ENCODE data around the gene TTC39A.
A peak's percentile ranks its signal among the peaks of the same experiment; 100 is the strongest.

TTC39A gene

GRCh38 chr1:51348147-51348527 lies 17.8 kb upstream of the TTC39A start:
- peaks cover 16% of the 10 kb centered on the region for H3K27me3 ChIP-seq (ENCODE audit: control insufficient read depth, insufficient read depth, low read length)
- no peak overlapping the region for H3K27ac ChIP-seq (ENCODE audit: low read depth, low read length)
- no peaks in the 10 kb centered on the region for H3K36me3 ChIP-seq (ENCODE audit: control insufficient read depth, insufficient read depth, low read length)
- no peak overlapping the region for H3K4me3 ChIP-seq (ENCODE audit: low read depth, low read length)
- no peaks in the 10 kb centered on the region for H3K9me3 ChIP-seq (ENCODE audit: control insufficient read depth, insufficient read depth, low read length)
- H3K9ac ChIP-seq (ENCODE audit: low read depth, low read length) = no peak overlapping the region
- no peaks in the 10 kb centered on the region; the same call in 1 of the 2 replicates for H3K4me1 ChIP-seq (ENCODE audit: control insufficient read depth, insufficient read depth, low read length)

- Histone ChIP-seq H3K4me3 (ENCODE audit: low read depth, low read length) (no peak overlapping the region), H3K9me3 (ENCODE audit: control insufficient read depth, insufficient read depth, low read length) (no peaks in the 10 kb centered on the region), H3K27me3 (ENCODE audit: control insufficient read depth, insufficient read depth, low read length) (peaks cover 16% of the 10 kb centered on the region), H3K4me1 (ENCODE audit: control insufficient read depth, insufficient read depth, low read length) (no peaks in the 10 kb centered on the region; the same call in 1 of the 2 replicates), H3K27ac (ENCODE audit: low read depth, low read length) (no peak overlapping the region), H3K9ac (ENCODE audit: low read depth, low read length) (no peak overlapping the region), H3K36me3 (ENCODE audit: control insufficient read depth, insufficient read depth, low read length) (no peaks in the 10 kb centered on the region)
Measured at GRCh38 chr1:51347398-51348146, 17.2 kb upstream of the TTC39A start.

- Histone ChIP-seq H3K36me3 (ENCODE audit: control insufficient read depth, insufficient read depth, low read length) (no peaks in the 10 kb centered on the region), H3K27ac (ENCODE audit: low read depth, low read length) (no peak overlapping the region), H3K4me3 (ENCODE audit: low read depth, low read length) (no peak overlapping the region), H3K4me1 (ENCODE audit: control insufficient read depth, insufficient read depth, low read length) (no peaks in the 10 kb centered on the region; the same call in 1 of the 2 replicates), H3K27me3 (ENCODE audit: control insufficient read depth, insufficient read depth, low read length) (peaks cover 16% of the 10 kb centered on the region), H3K9ac (ENCODE audit: low read depth, low read length) (no peak overlapping the region), H3K9me3 (ENCODE audit: control insufficient read depth, insufficient read depth, low read length) (no peaks in the 10 kb centered on the region)
Measured at GRCh38 chr1:51346086-51346942, 16.0 kb upstream of the TTC39A start.

- no peak overlapping the region for H3K27ac ChIP-seq (ENCODE audit: low read depth, low read length)
- no peaks in the 10 kb centered on the region for H3K36me3 ChIP-seq (ENCODE audit: control insufficient read depth, insufficient read depth, low read length)
- H3K4me3 ChIP-seq (ENCODE audit: low read depth, low read length) = peak overlapping the region; percentile 66; the same call in 1 of the 2 replicates
- H3K27me3 ChIP-seq (ENCODE audit: control insufficient read depth, insufficient read depth, low read length) = peaks cover 16% of the 10 kb centered on the region
- no peaks in the 10 kb centered on the region; the same call in 1 of the 2 replicates for H3K4me1 ChIP-seq (ENCODE audit: control insufficient read depth, insufficient read depth, low read length)
- no peaks in the 10 kb centered on the region for H3K9me3 ChIP-seq (ENCODE audit: control insufficient read depth, insufficient read depth, low read length)
- no peak overlapping the region for H3K9ac ChIP-seq (ENCODE audit: low read depth, low read length)
Measured at GRCh38 chr1:51345300-51345687, 14.9 kb upstream of the TTC39A start.

GRCh38 chr1:51344602-51345299 lies 14.4 kb upstream of the TTC39A start:
- no peak overlapping the region for H3K27ac ChIP-seq (ENCODE audit: low read depth, low read length)
- no peaks in the 10 kb centered on the region for H3K36me3 ChIP-seq (ENCODE audit: control insufficient read depth, insufficient read depth, low read length)
- H3K9me3 ChIP-seq (ENCODE audit: control insufficient read depth, insufficient read depth, low read length) = no peaks in the 10 kb centered on the region
- H3K27me3 ChIP-seq (ENCODE audit: control insufficient read depth, insufficient read depth, low read length) = peaks cover 16% of the 10 kb centered on the region
- peak overlapping the region; percentile 26; the same call in 1 of the 2 replicates for H3K9ac ChIP-seq (ENCODE audit: low read depth, low read length)
- no peaks in the 10 kb centered on the region; the same call in 1 of the 2 replicates for H3K4me1 ChIP-seq (ENCODE audit: control insufficient read depth, insufficient read depth, low read length)
- H3K4me3 ChIP-seq (ENCODE audit: low read depth, low read length) = peak overlapping the region; percentile 66

GRCh38 chr1:51344276-51344601 lies 13.9 kb upstream of the TTC39A start:
- Histone ChIP-seq H3K4me1 (ENCODE audit: control insufficient read depth, insufficient read depth, low read length) (no peaks in the 10 kb centered on the region; the same call in 1 of the 2 replicates), H3K27me3 (ENCODE audit: control insufficient read depth, insufficient read depth, low read length) (peaks cover 16% of the 10 kb centered on the region), H3K9ac (ENCODE audit: low read depth, low read length) (no peak overlapping the region; the same call in 1 of the 2 replicates), H3K9me3 (ENCODE audit: control insufficient read depth, insufficient read depth, low read length) (no peaks in the 10 kb centered on the region), H3K4me3 (ENCODE audit: low read depth, low read length) (peak overlapping the region; percentile 66), H3K27ac (ENCODE audit: low read depth, low read length) (no peak overlapping the region), H3K36me3 (ENCODE audit: control insufficient read depth, insufficient read depth, low read length) (no peaks in the 10 kb centered on the region)

- no peaks in the 10 kb centered on the region for H3K9me3 ChIP-seq (ENCODE audit: control insufficient read depth, insufficient read depth, low read length)
- H3K4me1 ChIP-seq (ENCODE audit: control insufficient read depth, insufficient read depth, low read length) = no peaks in the 10 kb centered on the region; the same call in 1 of the 2 replicates
- H3K36me3 ChIP-seq (ENCODE audit: control insufficient read depth, insufficient read depth, low read length) = no peaks in the 10 kb centered on the region
- H3K4me3 ChIP-seq (ENCODE audit: low read depth, low read length) = no peak overlapping the region
- no peak overlapping the region for H3K9ac ChIP-seq (ENCODE audit: low read depth, low read length)
- H3K27me3 ChIP-seq (ENCODE audit: control insufficient read depth, insufficient read depth, low read length) = peaks cover 16% of the 10 kb centered on the region
- H3K27ac ChIP-seq (ENCODE audit: low read depth, low read length) = no peak overlapping the region
Measured at GRCh38 chr1:51343624-51344023, 13.3 kb upstream of the TTC39A start.

GRCh38 chr1:51342591-51343206 lies 12.3 kb upstream of the TTC39A start:
- Histone ChIP-seq H3K4me3 (ENCODE audit: low read depth, low read length) (no peak overlapping the region), H3K9ac (ENCODE audit: low read depth, low read length) (no peak overlapping the region), H3K9me3 (ENCODE audit: control insufficient read depth, insufficient read depth, low read length) (no peaks in the 10 kb centered on the region), H3K27me3 (ENCODE audit: control insufficient read depth, insufficient read depth, low read length) (peaks cover 16% of the 10 kb centered on the region), H3K4me1 (ENCODE audit: control insufficient read depth, insufficient read depth, low read length) (no peaks in the 10 kb centered on the region; the same call in 1 of the 2 replicates), H3K36me3 (ENCODE audit: control insufficient read depth, insufficient read depth, low read length) (no peaks in the 10 kb centered on the region), H3K27ac (ENCODE audit: low read depth, low read length) (no peak overlapping the region)

GRCh38 chr1:51341876-51342496 lies 11.6 kb upstream of the TTC39A start:
- Histone ChIP-seq H3K4me3 (ENCODE audit: low read depth, low read length) (no peak overlapping the region), H3K36me3 (ENCODE audit: control insufficient read depth, insufficient read depth, low read length) (no peaks in the 10 kb centered on the region), H3K4me1 (ENCODE audit: control insufficient read depth, insufficient read depth, low read length) (no peaks in the 10 kb centered on the region; the same call in 1 of the 2 replicates), H3K9ac (ENCODE audit: low read depth, low read length) (no peak overlapping the region), H3K27me3 (ENCODE audit: control insufficient read depth, insufficient read depth, low read length) (peaks cover 16% of the 10 kb centered on the region), H3K27ac (ENCODE audit: low read depth, low read length) (no peak overlapping the region), H3K9me3 (ENCODE audit: control insufficient read depth, insufficient read depth, low read length) (no peaks in the 10 kb centered on the region)

GRCh38 chr1:51340380-51340779 lies 10.0 kb upstream of the TTC39A start:
- peaks cover 16% of the 10 kb centered on the region for H3K27me3 ChIP-seq (ENCODE audit: control insufficient read depth, insufficient read depth, low read length)
- H3K27ac ChIP-seq (ENCODE audit: low read depth, low read length) = no peak overlapping the region
- no peak overlapping the region for H3K4me3 ChIP-seq (ENCODE audit: low read depth, low read length)
- no peak overlapping the region for H3K9ac ChIP-seq (ENCODE audit: low read depth, low read length)
- H3K4me1 ChIP-seq (ENCODE audit: control insufficient read depth, insufficient read depth, low read length) = no peaks in the 10 kb centered on the region; the same call in 1 of the 2 replicates
- no peaks in the 10 kb centered on the region for H3K9me3 ChIP-seq (ENCODE audit: control insufficient read depth, insufficient read depth, low read length)
- no peaks in the 10 kb centered on the region for H3K36me3 ChIP-seq (ENCODE audit: control insufficient read depth, insufficient read depth, low read length)

All from HUES48 (cell line).